PC-9 (cell line): ENCODE results near the gene DNAJC5.

Source experiments
- EZH2 ChIP-seq: fragments of 200-600 bp; sonication (generic); IDR thresholded peaks from 2 replicates; pipeline ENCODE4 v1.8.0; 2017; ENCODE audit warnings: antibody characterized with exemption, low read depth
- TF ChIP-seq, protein P1 (sequence below): fragments of 200-600 bp; sonication (generic); conservative IDR thresholded peaks from 2 replicates; pipeline ENCODE4 v1.6.1; 2017; ENCODE audit warnings: mixed run types, antibody characterized with exemption, mild to moderate bottlenecking, moderate library complexity

DNA sequence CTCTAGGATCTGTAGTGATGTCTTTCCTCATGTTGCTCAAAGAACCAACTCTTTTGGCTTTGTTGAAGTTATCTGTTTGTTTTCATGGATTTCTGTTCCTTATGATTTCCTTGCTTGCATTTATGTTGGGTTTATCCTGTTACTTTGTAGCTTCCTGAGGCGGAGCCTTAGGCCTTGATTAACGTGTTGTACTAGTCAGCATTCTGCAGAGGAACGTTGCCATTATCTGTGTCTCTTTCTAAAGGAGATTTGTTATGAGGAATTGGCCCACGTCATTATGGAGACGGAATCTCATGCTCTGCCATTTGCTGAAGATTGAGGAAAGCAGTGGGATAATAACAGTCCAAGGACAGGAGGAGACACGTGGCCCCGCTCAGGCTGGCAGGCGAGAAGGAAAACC lies 31.4 kb downstream of the DNAJC5 start:
- no peak for TF ChIP-seq EZH2
- TF ChIP-seq, protein P1, sequence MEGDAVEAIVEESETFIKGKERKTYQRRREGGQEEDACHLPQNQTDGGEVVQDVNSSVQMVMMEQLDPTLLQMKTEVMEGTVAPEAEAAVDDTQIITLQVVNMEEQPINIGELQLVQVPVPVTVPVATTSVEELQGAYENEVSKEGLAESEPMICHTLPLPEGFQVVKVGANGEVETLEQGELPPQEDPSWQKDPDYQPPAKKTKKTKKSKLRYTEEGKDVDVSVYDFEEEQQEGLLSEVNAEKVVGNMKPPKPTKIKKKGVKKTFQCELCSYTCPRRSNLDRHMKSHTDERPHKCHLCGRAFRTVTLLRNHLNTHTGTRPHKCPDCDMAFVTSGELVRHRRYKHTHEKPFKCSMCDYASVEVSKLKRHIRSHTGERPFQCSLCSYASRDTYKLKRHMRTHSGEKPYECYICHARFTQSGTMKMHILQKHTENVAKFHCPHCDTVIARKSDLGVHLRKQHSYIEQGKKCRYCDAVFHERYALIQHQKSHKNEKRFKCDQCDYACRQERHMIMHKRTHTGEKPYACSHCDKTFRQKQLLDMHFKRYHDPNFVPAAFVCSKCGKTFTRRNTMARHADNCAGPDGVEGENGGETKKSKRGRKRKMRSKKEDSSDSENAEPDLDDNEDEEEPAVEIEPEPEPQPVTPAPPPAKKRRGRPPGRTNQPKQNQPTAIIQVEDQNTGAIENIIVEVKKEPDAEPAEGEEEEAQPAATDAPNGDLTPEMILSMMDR, result no peak
